Renal cortex interstitium (tissue), 11 donors: Measurements from ENCODE around the gene PHACTR1. TPM values are rescaled to one million over a fixed set of nuclear protein-coding genes. Genes with fewer than 3 reads are reported as not detected.

Experiments
- DNase-seq, 11 donors: peaks; one replicate each; pipeline ENCODE4 v3.0.0-alpha.2; 2013; ENCODE audit warnings: low read depth in 9 of 11, low spot score in 4 of 11; ENCODE audit errors: extremely low read depth in 1 of 11
- polyA plus RNA-seq, 3 donors: library from polyadenylated mRNA; unstranded; fragments of 120-200 nt; gene quantifications; one replicate each; pipeline ENCODE4 v1.2.1, GENCODE V29; 2013; ENCODE audit not compliant: insufficient read length in 3 of 3

Gene PHACTR1
- polyA plus RNA-seq, 3 donors: 13.6 to 23.2 (median 15.0) TPM

- no peak for DNase-seq
Observed at GRCh38 chr6:12832226-12832735, 115.7 kb downstream of the PHACTR1 start.

GRCh38 chr6:12836009-12836408, 119.4 kb downstream of the PHACTR1 start:
- no peak for DNase-seq

GRCh38 chr6:12841619-12842018, 125.1 kb downstream of the PHACTR1 start:
- DNase-seq: no peak

GRCh38 chr6:12842114-12842513, 125.5 kb downstream of the PHACTR1 start:
- DNase-seq: no peak

- DNase-seq: no peak
Observed at GRCh38 chr6:12842658-12843057, 126.1 kb downstream of the PHACTR1 start.

GRCh38 chr6:12844284-12845223, 128.0 kb downstream of the PHACTR1 start:
- DNase-seq: peak in 1 of 11 donors; percentile 11

GRCh38 chr6:12845224-12846004, 128.8 kb downstream of the PHACTR1 start:
- DNase-seq: no peak

- no peak for DNase-seq
Observed at GRCh38 chr6:12848964-12849808, 132.6 kb downstream of the PHACTR1 start.

GRCh38 chr6:12849809-12850198, 133.2 kb downstream of the PHACTR1 start:
- DNase-seq: no peak

GRCh38 chr6:12851123-12851695, 134.6 kb downstream of the PHACTR1 start:
- no peak for DNase-seq

GRCh38 chr6:12861603-12862002, 145.0 kb downstream of the PHACTR1 start:
- DNase-seq: no peak

GRCh38 chr6:12865117-12865516, 148.6 kb downstream of the PHACTR1 start:
- DNase-seq: no peak

- peak in 2 of 11 donors; percentile 2 to 12 for DNase-seq
Observed at GRCh38 chr6:12865671-12866181, 149.2 kb downstream of the PHACTR1 start.

- DNase-seq: no peak
Observed at GRCh38 chr6:12866422-12867029, 150.0 kb downstream of the PHACTR1 start.

- no peak for DNase-seq
Observed at GRCh38 chr6:12869816-12870432, 153.4 kb downstream of the PHACTR1 start.

GRCh38 chr6:12873691-12874090, 157.1 kb downstream of the PHACTR1 start:
- DNase-seq: no peak

- no peak for DNase-seq
Observed at GRCh38 chr6:12875051-12875450, 158.5 kb downstream of the PHACTR1 start.

- DNase-seq: no peak
Observed at GRCh38 chr6:12878741-12879140, 162.2 kb downstream of the PHACTR1 start.
